AG04450 (cell line): ENCODE measurements around the gene GPS2. TPM values are rescaled to one million over a fixed set of nuclear protein-coding genes. Genes with fewer than 3 reads are reported as not detected.

Experiments
- CTCF ChIA-PET: fragments of 300-600, 350-600 bp; formaldehyde crosslinking; extraction: SDS; loops from one replicate; lab custom pipeline; 2022; ENCODE audit warnings: antibody characterized with exemption, inconsistent platforms; lab: Charles Lee
- POLR2A ChIA-PET: fragments of 350-600 bp; formaldehyde crosslinking; extraction: SDS; loops from one replicate; lab custom pipeline; 2021; ENCODE audit warnings: antibody characterized with exemption, inconsistent platforms; lab: Yijun Ruan, JAX
- DNase-seq: peaks from one replicate; pipeline ENCODE4 v3.0.0-alpha.2; 2011; ENCODE audit warnings: low read depth, low spot score
- H3K27ac ChIP-seq: one replicate; pipeline ENCODE4 v1.5.1; 2012; ENCODE audit warnings: low read depth, low read length, control low read depth
- H3K27me3 ChIP-seq: one replicate; pipeline ENCODE4 v1.6.0; 2012; ENCODE audit warnings: low read length; ENCODE audit not compliant: control insufficient read depth, insufficient read depth
- H3K4me3 ChIP-seq: 2 replicates; pipeline ENCODE4 v1.5.1; 2011; ENCODE audit warnings: mild to moderate bottlenecking, low read depth, low read length, control low read depth
- H3K9me3 ChIP-seq: 2 replicates; pipeline ENCODE4 v1.5.1; 2012; ENCODE audit warnings: low read length; ENCODE audit not compliant: control insufficient read depth, insufficient read depth
- polyA minus RNA-seq: library from RNA; depleted of rRNA, polyadenylated mRNA; stranded (reverse); fragments of >200 nt; gene quantifications from 2 replicates; pipeline ENCODE4 v1.2.3, GENCODE V29; 2011; rRNA and poly(A)+ RNA removed
- polyA plus RNA-seq: library from polyadenylated mRNA; depleted of rRNA; stranded (reverse); fragments of >200 nt; gene quantifications from 2 replicates; pipeline ENCODE4 v1.2.3, GENCODE V29; 2011; rRNA removed
- TF ChIP-seq, protein P1 (sequence below): IDR thresholded peaks from 2 replicates; pipeline ENCODE4 v1.5.1; 2011; ENCODE audit warnings: low read depth, low read length, control low read depth, inconsistent platforms

Gene GPS2, protein sequence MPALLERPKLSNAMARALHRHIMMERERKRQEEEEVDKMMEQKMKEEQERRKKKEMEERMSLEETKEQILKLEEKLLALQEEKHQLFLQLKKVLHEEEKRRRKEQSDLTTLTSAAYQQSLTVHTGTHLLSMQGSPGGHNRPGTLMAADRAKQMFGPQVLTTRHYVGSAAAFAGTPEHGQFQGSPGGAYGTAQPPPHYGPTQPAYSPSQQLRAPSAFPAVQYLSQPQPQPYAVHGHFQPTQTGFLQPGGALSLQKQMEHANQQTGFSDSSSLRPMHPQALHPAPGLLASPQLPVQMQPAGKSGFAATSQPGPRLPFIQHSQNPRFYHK
- polyA plus RNA-seq (21.5 and 22.2 TPM in 2 replicates), polyA minus RNA-seq (30.0 and 42.0 TPM in 2 replicates)

DNA sequence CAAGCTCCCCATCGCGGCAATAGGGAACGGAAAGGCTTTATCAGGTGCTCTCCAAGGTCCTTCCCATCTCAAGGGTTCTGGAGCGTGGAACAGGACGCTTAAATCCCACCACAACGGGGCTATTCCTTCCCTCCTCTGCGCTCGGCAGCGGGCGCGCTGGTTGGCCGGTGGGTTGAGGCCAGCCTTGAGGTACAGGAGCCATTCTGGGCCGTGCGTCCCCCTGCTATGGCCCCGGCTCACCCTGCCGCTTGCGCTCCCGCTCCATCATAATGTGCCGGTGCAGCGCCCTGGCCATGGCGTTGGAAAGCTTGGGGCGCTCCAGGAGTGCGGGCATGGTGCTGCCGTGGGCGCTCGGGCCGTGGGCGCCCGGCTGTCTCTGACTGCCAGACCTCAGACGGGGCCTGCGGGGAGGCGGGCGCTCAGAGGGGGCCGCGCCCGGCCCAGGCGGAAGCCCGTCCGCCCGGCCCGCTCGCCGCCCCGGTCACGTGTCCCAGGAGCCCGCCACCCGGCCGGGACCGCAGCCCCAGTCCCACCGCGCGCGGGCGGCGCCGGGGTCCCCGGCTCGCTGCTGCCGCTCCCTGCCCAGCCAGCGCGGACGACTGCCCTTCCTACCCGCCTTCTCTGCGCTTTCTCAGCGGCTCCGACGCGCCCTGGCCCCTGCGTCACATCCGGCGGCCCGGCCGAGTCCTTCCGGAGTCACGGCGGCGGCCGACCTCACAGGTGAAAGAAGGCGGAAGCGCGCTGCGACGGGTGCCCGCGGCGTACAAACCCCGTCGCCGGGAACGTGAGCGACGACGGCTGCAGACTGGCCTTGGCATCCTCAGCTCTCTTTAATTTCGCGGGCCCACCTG lies at the start of gene GPS2:
GPS2 (minus strand) TSS at position 642 of the 851 bp plus-strand sequence; CDS start at position 334, 308 bp downstream.
- peaks cover 2% of the 10 kb centered on the region; the same call in 1 of the 2 replicates for H3K9me3 ChIP-seq
- peak within 1 kb of the TSS; percentile 65 for H3K27ac ChIP-seq
- POLR2A ChIA-PET, result interaction anchor here (3.6 kb wide), 1 partner anchor 15 kb away, joined by 17 read pairs; the partner anchor contains the start of gene NEURL4
- CTCF ChIA-PET, result interaction anchor here (0.9 to 2.1 kb wide), 3 partner anchors 8 to 18 kb away, joined by 3 to 8 read pairs (median 3); no protein-coding TSS in a partner anchor
- DNase-seq, result no peak
- H3K4me3 ChIP-seq, result peak within 1 kb of the TSS; percentile 86
- TF ChIP-seq, protein P1, sequence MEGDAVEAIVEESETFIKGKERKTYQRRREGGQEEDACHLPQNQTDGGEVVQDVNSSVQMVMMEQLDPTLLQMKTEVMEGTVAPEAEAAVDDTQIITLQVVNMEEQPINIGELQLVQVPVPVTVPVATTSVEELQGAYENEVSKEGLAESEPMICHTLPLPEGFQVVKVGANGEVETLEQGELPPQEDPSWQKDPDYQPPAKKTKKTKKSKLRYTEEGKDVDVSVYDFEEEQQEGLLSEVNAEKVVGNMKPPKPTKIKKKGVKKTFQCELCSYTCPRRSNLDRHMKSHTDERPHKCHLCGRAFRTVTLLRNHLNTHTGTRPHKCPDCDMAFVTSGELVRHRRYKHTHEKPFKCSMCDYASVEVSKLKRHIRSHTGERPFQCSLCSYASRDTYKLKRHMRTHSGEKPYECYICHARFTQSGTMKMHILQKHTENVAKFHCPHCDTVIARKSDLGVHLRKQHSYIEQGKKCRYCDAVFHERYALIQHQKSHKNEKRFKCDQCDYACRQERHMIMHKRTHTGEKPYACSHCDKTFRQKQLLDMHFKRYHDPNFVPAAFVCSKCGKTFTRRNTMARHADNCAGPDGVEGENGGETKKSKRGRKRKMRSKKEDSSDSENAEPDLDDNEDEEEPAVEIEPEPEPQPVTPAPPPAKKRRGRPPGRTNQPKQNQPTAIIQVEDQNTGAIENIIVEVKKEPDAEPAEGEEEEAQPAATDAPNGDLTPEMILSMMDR, result no peak
- H3K27me3 ChIP-seq, result no peaks in the 10 kb centered on the region

DNA sequence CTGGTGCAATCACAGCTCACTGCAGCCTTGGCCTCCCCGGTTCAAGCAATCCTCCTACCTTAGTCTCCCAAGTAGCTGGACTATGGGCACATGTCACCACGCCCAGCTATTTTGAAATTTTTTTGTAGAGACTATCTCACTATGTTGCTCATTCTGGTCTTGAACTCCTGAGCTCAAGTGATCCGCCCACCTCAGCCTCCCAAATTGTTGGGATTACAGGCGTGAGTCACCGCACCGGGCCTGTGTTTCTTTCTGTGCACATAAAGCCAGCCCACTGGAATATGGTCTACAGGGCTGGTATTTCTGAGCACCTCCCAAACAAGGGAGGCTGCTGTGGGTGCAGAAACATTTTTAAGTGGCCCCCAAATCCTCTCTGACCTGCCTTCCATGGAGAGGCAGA lies 48.2 kb upstream of the GPS2 start:
- H3K9me3 ChIP-seq, result no peaks in the 10 kb centered on the region
- TF ChIP-seq, protein P1, result no peak

DNA sequence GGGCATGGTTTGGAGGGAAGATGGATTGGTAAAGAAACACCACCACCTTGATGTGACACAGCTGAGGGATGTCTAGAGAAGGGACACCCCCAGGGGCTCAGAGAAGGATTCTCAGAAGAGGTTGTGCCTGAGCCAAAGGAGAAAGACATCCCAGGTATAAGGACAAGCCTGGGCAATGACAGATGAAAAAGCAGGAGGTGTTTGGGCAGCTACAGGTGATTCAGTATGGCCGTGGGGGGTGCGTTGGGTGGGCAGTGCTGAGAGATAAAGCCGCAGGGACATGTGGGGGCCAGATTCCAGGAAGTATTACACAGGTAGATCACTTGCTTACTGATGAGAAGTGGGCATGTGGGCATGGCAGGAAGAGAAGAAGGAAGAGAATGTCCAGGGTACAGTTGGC lies 46.7 kb upstream of the GPS2 start:
- CTCF ChIA-PET, result interaction anchor here (0.8 to 1.2 kb wide), 2 partner anchors 75 to 199 kb away, joined by 3 to 10 read pairs; no protein-coding TSS in a partner anchor
- H3K27me3 ChIP-seq, result no peaks in the 10 kb centered on the region
- DNase-seq, result no peak
- TF ChIP-seq, protein P1, result no peak
- H3K4me3 ChIP-seq, result no peak overlapping the region
- no peaks in the 10 kb centered on the region for H3K9me3 ChIP-seq
- POLR2A ChIA-PET, result interaction anchor here (0.5 kb wide), 1 partner anchor 10 kb away, joined by 5 read pairs; no protein-coding TSS in a partner anchor
- H3K27ac ChIP-seq, result no peak overlapping the region

More for the DNA sequence above, 48.2 kb upstream of the GPS2 start:
- H3K27ac ChIP-seq, result no peak overlapping the region
- H3K4me3 ChIP-seq, result no peak overlapping the region
- H3K27me3 ChIP-seq, result peaks cover 2% of the 10 kb centered on the region
- CTCF ChIA-PET, result interaction anchor here (0.5 kb wide), 1 partner anchor 22 kb away, joined by 5 read pairs; no protein-coding TSS in a partner anchor
- POLR2A ChIA-PET, result interaction anchor here (0.6 to 0.8 kb wide), 3 partner anchors 12 to 121 kb away, joined by 3 to 5 read pairs (median 4); no protein-coding TSS in a partner anchor
- no peak for DNase-seq

DNA sequence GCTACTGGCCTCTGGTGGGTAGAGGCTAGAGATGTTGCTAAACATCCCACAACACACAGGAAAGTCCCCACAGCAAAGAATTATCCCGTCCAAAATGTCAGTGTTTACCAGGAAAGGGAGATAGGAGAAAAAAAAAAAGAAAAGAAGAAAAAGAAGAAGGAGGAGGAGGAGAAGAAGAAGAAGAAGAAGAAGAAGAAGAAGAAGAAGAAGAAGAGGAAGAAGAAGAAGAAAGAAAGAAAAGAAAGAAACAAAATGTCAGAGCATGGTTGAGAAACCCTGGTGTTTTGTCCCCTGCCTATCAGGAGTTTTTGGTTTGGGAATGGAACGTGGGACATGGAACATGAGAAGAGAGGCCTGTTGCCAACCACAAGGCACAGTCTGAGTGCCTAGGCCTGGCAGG lies 42.2 kb upstream of the GPS2 start:
- Histone ChIP-seq H3K27ac (no peak overlapping the region), H3K4me3 (no peak overlapping the region), H3K9me3 (no peaks in the 10 kb centered on the region), H3K27me3 (no peaks in the 10 kb centered on the region)
- ChIA-PET CTCF (interaction anchor here (1.0 to 2.2 kb wide), 2 partner anchors 12 to 138 kb away, joined by 3 to 9 read pairs; no protein-coding TSS in a partner anchor), POLR2A (no interaction called here)
- TF ChIP-seq, protein P1, result no peak
- no peak for DNase-seq
